Mesothelial cell of epicardium (in vitro differentiated cells): ENCODE results near the gene WLS. TPM values are rescaled to one million over a fixed set of nuclear protein-coding genes. Genes with fewer than 3 reads are reported as not detected.

Experiments used
- DNase-seq, 2 experiments: peaks; one replicate each; pipeline ENCODE4 v3.0.0; 2021; ENCODE audit warnings: low spot score in 2 of 2; ENCODE audit not compliant: unreplicated experiment in 2 of 2
- H3K27ac Mint-ChIP-seq: 2 replicates; pipeline ENCODE4 v1.8.0; 2021; ENCODE audit warnings: mixed read lengths
- H3K27me3 Mint-ChIP-seq: 2 replicates; pipeline ENCODE4 v1.8.0; 2021; ENCODE audit warnings: low read depth, mixed read lengths
- H3K36me3 Mint-ChIP-seq: 2 replicates; pipeline ENCODE4 v1.8.0; 2021; ENCODE audit warnings: mixed read lengths
- H3K4me1 Mint-ChIP-seq: 2 replicates; pipeline ENCODE4 v1.8.0; 2021; ENCODE audit warnings: mixed read lengths
- H3K4me3 Mint-ChIP-seq: 2 replicates; pipeline ENCODE4 v1.8.0; 2021; ENCODE audit warnings: mild to moderate bottlenecking, moderate library complexity, mixed read lengths
- H3K9me3 Mint-ChIP-seq: 2 replicates; pipeline ENCODE4 v1.8.0; 2021; ENCODE audit warnings: mixed read lengths
- CTCF ChIP-seq: fragments of 200-600 bp; sonication (generic); IDR thresholded peaks from one replicate; pipeline ENCODE4 v1.5.0; 2021; ENCODE audit warnings: antibody characterized with exemption; ENCODE audit not compliant: unreplicated experiment
- total RNA-seq: library from RNA; stranded (reverse); gene quantifications from 3 replicates; pipeline ENCODE4 v1.2.1, GENCODE V29; 2021

Gene WLS
- total RNA-seq, 1 donor from 2014 or later, result 225 TPM

GRCh38 chr1:68220420-68220819 is 11.9 kb downstream of the WLS start:
- H3K4me1 Mint-ChIP-seq, result peaks cover 53% of the 10 kb centered on the region
- no peaks in the 10 kb centered on the region for H3K27me3 Mint-ChIP-seq
- no peak overlapping the region for H3K4me3 Mint-ChIP-seq
- H3K9me3 Mint-ChIP-seq, result no peaks in the 10 kb centered on the region
- H3K27ac Mint-ChIP-seq, result peak overlapping the region; percentile 95
- no peaks in the 10 kb centered on the region for H3K36me3 Mint-ChIP-seq
- TF ChIP-seq CTCF, result no peak
- no peak for DNase-seq

- peaks cover 66% of the 10 kb centered on the region for H3K4me1 Mint-ChIP-seq
- no peak for DNase-seq
Measured at GRCh38 chr1:68218490-68218889, 13.8 kb downstream of the WLS start.

GRCh38 chr1:68217618-68218017 is 14.7 kb downstream of the WLS start:
- H3K27me3 Mint-ChIP-seq, result no peaks in the 10 kb centered on the region
- DNase-seq, result no peak
- H3K36me3 Mint-ChIP-seq, result no peaks in the 10 kb centered on the region
- H3K9me3 Mint-ChIP-seq, result no peaks in the 10 kb centered on the region
- peaks cover 65% of the 10 kb centered on the region for H3K4me1 Mint-ChIP-seq
- no peak overlapping the region for H3K4me3 Mint-ChIP-seq
- no peak for TF ChIP-seq CTCF
- no peak overlapping the region for H3K27ac Mint-ChIP-seq

More at GRCh38 chr1:68218490-68218889, 13.8 kb downstream of the WLS start:
- Mint-ChIP-seq H3K27ac (peak overlapping the region; percentile 98), H3K9me3 (no peaks in the 10 kb centered on the region), H3K27me3 (no peaks in the 10 kb centered on the region), H3K4me3 (no peak overlapping the region), H3K36me3 (no peaks in the 10 kb centered on the region)
- no peak for TF ChIP-seq CTCF

GRCh38 chr1:68217060-68217554 is 15.2 kb downstream of the WLS start:
- TF ChIP-seq CTCF, result no peak
- H3K27ac Mint-ChIP-seq, result no peak overlapping the region
- no peak for DNase-seq

GRCh38 chr1:68216089-68216772 is 16.1 kb downstream of the WLS start:
- H3K4me1 Mint-ChIP-seq, result peaks cover 63% of the 10 kb centered on the region
- TF ChIP-seq CTCF, result no peak
- no peaks in the 10 kb centered on the region for H3K36me3 Mint-ChIP-seq

More at GRCh38 chr1:68217060-68217554, 15.2 kb downstream of the WLS start:
- Mint-ChIP-seq H3K4me1 (peaks cover 63% of the 10 kb centered on the region), H3K27me3 (no peaks in the 10 kb centered on the region), H3K9me3 (no peaks in the 10 kb centered on the region), H3K4me3 (no peak overlapping the region), H3K36me3 (no peaks in the 10 kb centered on the region)

More at GRCh38 chr1:68216089-68216772, 16.1 kb downstream of the WLS start:
- Mint-ChIP-seq H3K9me3 (no peaks in the 10 kb centered on the region), H3K27ac (no peak overlapping the region), H3K4me3 (no peak overlapping the region), H3K27me3 (no peaks in the 10 kb centered on the region)
- DNase-seq, result no peak
